DOHH2 (cell line): ENCODE results near the gene RRAS2.

ENCODE experiments used
- CTCF ChIP-seq: fragments of 200-600 bp; sonication (generic); IDR thresholded peaks from one replicate; pipeline ENCODE4 v1.5.1; 2014; ENCODE audit warnings: antibody characterized with exemption, mild to moderate bottlenecking, low read depth, low read length; ENCODE audit not compliant: poor library complexity, severe bottlenecking
- EZH2phosphoT487 ChIP-seq: fragments of 200-600 bp; sonication (generic); IDR thresholded peaks from 2 replicates; pipeline ENCODE4 v1.6.1; 2017; ENCODE audit warnings: borderline replicate concordance, mild to moderate bottlenecking, antibody characterized with exemption, low read length, moderate library complexity, mixed read lengths

- TF ChIP-seq CTCF (no peak), EZH2phosphoT487 (no peak)
These were observed 44.9 kb downstream of the RRAS2 start for GRCh38 chr11:14314127-14314526.
